GM18520 (cell line): Measurements from ENCODE around the gene KCNQ1.

Source experiments
- ATAC-seq: cut with Tn5 transposase; IDR thresholded peaks from one replicate; pipeline ENCODE4 v1.9.1; 2021; ENCODE audit not compliant: unreplicated experiment

The KCNQ1 gene

DNA sequence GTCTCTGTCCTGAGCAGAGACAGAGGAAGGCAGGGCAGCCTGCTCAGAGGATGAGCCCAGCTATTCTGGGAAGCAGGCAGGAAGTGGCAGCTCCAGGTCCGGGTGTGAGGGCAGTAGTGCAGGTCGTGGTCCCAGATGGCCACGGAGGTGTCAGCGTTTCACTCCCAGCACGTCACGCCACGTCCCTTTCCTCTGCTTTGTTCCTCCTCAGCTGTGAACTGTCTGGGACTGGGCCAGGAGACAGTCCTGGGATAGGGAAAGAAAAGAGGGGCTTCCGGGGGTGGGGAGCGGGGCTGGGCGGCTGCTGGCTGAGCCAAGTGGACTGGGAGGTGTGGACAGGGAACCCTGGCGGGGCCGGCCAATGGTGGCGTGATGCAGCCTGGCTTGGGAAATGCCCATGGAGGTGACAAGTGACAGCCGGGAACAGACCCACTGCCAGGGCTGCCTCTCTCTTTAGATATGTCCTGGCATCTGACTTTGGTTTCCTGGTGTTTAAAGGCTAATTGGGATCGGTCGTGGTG lies 64.7 kb downstream of the KCNQ1 start:
- ATAC-seq, result no peak

DNA sequence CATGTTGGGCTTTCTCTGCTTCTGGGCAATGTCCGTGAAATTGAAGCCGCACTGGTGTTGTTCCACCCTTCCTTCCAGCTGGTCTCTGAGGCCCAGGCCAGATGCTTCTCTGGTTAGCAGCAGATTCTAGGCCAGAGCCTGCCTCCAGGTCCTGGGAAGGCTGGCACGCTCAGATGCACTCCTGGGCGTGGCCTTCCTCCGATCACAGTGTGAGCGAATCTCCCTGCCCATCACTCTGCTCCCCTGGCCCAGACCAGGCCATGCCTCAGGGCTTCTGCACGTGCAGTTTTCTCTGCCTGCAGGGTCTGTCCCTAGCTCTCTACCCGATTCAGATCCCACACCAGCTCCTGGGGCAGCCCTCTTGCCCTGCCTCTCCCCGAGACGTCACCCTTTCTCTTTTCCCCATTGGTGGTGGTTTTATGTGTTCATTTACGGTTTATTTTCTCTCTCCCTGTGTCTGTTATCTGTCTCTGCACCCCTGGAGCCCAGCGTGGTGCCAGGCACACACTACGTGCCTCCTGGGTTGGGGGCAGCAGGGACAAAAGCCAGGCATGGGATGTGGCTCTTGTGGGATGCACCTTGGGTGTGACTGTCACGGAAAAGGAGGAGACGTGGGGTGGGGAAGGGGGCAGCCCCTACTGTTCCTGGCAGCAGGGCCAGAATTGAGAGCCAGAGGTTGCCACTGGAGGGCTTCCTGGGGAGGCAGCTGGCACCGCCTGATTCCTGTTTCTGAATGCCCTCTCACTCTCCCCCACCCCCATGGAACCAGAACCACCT lies 66.0 kb downstream of the KCNQ1 start:
- no peak for ATAC-seq

DNA sequence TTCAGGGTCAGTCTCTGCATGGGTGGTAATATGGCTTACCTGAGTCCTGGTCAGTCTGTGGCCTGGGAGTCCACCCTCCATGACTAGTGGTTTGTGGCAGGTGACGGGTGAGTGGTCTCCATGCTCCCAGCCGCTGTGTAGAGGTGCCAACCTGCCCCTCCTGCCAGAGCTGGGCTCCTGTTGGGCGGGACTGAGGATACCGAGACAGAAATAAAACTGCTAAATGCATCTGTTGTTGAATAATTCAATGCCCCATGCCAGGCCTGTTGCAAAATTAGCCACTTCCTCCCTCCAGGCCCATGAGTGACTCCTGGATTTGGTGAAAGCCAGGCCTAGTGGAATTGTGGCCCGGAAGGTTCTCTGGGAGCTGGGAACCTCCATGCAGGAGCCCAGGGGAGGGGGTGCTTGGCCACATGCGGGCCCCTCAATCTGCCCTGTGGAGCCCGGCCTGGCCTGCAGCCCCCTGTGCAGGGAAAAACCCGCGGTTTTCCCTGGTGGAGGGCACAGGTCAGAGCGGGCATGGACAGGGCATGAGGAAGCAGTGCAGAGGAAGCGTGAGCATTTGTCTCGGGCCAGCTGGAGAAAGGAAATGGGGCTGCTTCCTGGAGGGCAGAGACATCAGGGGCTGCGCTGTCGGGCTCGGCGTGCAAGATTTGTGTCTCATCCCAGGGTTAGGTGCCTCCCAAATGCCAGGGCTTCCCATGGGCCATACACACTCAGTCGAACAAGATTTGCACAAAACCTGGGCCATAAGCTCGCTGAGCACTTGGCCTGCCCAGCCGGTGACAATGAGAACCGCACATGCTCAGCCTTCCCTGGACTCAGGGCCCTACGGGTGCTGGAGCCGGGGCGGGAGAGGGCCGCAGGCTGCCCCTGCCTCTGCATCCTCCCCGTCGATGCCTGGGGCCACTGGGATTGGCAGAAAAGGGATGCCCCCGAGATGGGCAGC lies 66.9 kb downstream of the KCNQ1 start:
- no peak for ATAC-seq

DNA sequence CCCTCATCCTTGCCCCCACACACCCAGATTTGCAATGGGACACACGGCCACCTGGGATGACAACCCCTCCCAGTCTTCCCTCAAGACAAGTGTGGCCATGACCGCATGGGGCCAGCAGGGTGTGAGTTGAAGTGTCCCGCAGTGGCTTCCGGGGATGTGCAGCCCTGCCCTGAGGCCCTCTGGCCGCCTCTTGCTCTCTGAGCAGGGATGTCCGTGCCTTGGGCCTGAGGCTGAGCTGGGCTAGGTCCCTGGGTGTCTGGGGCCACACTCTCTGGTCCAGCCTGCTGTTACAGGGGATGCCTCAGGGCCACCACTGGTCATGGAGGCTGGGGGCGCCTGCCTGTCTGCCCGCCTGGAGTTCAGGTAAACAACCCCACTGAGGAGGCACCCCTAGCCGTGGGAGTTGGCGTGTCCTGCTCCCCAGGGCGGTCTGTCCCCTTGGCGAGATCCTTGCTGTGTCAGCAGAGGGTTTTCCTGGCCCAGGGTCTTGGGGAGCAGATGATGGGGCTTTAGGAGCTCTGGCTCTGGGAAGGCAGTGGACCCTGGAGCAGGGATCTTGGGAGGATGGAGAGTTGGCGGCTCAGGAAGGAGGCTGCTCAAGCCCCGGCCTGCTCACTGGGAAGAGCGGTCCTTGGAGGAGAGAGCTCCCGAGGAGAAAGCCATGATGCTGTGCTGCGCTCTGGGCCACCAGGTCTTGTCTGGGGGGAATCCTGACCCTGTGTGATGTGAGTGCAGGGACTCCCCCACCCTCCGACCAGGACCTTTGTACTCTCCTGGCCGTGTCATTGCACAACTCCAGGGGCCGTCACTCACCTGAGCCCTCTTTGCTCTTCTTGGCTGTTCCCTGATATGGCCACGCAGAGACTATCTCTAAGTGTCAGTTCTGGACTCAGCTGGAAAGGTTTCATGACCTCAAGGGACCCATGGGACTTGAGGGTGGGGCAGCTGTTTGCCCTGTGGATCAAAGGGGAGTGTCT lies 67.9 kb downstream of the KCNQ1 start:
- ATAC-seq, result no peak

DNA sequence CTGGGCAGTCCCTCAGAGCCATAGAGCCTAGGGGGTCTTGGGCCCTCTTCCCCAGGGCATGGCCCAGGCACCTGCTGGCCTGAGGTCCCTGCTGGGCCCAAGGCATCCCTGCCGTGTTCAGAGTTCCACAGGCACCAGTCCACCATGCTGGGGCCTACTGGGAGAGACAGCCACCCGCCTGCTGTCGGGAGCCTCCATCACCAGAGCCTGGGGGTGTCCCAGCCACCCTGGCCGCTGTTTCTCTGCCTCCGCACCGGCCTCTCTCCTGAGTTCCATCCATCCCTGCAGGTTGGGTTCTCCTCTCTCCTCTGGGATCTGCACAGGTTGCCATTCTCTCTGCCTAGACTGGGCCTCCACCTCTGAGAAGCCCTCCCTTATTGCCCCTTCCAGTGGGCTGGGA lies 68.6 kb downstream of the KCNQ1 start:
- ATAC-seq, result no peak

DNA sequence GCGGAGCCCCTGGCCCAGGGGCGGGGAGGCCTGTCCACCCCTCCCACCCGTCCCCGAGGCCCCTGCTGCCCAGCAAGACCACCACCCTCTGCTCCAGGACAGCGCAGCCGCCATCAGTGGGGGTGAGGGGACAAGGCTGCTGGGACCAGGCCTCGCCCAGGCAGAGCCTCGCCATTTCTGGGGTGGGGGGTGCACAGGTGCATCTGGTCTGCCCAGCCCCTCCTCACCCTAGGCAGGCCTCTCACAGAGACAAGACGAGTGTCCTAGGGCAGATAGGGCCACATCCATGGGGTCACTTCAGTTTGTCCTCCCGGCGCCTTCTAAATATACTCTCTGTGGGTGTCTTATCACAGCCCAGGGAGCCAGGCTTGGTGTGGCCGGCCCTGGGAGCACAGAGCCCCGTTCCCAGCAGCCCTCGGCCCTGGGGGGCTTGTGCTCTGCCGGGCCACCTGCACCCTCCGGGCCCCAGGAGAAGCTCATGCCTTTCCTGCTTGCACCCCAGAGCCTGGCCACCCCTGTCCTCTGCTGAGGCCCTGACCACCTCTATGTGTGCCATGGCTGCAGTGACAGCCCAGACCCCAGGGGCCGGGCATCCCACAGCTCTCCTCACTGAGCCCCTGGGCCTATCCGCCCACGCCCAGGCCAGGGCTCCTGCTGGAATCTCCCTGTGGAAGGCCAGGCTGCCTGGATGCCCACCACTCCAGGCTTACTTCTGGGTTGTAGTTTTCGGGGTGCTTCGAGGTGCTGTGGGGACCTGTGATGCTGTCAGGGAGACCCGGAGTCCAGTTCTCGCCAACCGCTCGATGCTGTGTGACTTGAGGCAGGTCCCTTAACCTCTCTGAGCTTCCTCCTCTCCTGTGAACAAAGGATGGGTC lies 70.8 kb downstream of the KCNQ1 start:
- no peak for ATAC-seq

DNA sequence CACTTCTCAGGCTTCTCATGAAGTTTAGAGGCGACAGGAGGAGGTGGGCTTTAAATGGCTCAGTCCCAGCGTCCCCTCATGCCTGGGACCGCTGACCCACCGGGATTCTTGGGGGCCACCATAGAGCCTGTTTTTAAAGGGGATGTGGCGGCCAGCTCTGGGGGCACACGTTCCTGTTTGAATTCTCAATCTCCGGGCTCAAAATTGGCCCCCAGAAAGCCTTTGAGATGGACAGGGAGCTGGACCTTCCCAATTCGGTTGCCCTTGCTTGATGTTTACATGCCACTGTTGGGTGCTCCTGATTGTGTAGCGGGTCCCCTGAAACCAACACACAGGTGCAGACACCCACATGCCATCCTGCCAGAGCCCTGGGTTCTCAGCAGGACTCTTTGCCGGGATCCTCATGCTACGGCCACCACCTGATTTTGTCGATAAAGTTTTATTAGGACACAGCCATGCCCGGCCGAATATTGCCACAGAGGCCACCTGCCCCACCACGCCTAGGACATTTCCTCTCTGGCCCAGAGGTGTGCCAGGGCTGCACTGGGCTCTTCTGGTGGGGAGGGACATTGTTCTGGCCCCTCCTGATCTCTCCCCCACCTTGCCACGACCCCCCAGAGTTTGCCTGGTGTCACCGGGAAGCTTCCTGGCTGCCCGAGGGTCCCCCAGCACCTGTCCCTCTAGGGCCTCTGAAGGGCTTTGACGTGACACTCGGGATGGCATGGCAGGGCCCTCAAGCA lies 71.6 kb downstream of the KCNQ1 start:
- ATAC-seq, result no peak

DNA sequence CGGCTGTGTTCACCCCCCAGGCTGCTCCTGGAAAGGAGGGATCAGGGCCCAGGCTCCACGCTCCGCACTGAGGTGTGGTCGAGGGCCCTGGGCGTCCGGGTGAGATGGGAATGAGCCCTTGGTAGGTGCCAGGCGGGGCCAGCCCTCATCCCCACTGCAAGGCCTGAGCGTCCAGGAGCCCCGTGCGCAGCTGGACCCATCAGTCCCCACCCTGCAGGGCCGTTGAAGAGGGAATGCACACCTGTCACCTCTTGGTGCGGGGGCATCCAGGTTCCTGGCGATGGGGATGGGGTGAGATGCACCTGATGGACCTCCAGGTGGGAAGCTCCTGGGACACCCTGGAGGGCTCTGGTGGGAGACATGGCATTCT lies 72.2 kb downstream of the KCNQ1 start:
- ATAC-seq, result no peak

DNA sequence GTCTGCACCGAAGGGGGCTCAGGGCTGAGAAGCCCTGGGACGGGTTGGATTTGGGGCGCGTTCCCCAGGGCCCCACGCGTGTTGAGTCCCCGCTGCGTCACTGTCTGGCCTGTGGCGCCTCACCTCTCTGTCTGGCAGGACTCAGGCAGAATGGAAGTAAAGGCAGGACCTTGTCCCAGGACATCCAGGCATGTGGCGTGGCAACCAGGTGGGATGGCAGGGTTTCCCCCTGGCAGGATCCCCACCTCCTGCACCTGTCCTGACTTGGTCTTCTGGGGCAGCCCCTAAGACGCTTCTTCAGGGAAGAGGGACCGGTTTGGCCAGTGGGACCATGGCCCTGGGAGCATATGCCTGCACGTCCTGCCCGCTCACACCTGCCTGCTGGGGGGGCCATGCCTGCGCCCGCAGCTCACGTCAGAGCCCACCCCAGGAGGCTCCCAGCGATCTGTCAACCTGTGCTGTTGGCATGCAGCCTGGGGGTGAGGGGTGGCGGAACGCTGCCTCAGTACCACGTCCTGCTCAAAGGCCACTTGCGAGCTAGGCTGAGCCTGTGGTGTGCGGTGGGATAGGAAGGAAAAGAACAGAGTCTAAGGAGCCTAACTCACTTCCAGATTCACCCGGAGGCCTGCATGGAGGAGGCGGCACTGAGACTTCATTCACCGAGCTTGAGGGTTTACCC lies 72.7 kb downstream of the KCNQ1 start:
- no peak for ATAC-seq

DNA sequence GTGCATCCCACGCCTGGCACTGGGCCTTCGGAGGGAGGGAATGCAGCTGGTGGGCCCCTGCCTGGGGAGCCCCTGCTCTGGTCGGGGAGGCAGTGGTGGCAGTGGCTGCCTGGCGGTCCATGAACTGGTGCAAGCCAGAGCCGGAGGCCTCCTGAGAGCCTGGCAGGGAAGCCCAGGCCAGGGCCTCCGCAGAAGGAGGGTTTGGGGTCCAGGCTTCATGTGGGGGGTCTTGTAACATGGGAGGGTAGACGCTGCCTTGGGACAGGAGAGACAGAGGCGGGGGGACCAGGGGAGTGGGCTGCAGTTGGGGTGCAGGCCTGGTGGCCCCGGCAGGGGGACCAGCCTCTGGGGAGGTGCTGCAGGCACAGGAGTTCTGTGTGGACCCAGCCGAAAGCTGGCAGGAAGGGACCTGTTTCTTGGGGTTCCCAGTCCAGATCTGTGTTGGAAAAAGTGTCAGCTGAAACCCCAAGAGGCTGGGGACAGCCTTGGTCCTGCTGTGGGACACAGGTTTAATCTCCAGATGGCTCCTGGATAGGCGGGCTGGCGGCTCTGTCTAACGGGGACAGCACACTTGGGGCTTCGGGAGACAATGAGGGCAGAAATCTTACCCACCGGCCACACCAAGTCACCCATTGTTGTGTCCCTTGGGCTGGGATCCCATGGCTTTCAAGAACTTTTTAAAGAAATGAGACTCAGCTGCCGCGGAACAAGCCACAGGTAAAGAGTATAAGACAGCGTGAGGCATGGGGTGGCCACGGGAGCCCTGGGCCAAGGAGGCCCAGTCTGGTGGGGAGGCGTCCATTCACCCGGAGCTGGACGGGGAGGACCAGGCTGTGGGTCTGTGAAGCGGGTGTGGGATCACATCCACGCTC lies 73.5 kb downstream of the KCNQ1 start:
- ATAC-seq, result no peak

DNA sequence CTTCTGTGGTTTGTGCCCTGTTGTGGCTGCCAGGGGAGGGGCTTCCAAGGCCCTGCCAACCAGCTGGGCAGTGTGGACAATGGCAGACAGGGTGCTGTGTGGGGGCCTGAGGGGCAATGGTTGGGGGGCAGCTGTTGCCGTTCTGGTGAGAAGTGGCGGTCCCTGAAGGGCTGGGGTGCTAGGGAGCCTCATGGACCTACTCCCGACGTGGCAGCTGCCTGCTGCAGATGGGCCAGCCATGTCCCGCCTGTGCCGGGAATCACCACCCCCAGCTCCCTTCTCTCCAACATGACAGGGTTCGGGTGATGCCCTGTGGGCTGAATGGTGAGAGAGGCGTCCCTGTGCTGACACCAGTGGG lies 74.2 kb downstream of the KCNQ1 start:
- ATAC-seq, result no peak

DNA sequence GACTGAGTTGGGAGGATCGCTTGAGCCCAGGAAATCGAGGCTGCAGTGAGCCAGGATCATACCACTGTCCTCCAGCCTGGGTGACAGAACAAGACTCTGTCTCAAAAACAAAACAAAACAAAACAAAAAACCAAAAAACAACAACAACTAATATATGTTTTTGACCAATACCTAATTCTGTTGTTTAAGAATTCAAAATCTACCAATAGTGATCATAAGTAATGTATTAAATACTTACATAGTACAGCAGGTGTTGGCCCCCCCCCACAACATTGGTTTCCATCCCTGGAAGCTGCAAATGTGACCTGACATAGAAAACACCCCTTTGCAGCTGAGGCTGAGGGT lies 74.7 kb downstream of the KCNQ1 start:
- ATAC-seq, result no peak

DNA sequence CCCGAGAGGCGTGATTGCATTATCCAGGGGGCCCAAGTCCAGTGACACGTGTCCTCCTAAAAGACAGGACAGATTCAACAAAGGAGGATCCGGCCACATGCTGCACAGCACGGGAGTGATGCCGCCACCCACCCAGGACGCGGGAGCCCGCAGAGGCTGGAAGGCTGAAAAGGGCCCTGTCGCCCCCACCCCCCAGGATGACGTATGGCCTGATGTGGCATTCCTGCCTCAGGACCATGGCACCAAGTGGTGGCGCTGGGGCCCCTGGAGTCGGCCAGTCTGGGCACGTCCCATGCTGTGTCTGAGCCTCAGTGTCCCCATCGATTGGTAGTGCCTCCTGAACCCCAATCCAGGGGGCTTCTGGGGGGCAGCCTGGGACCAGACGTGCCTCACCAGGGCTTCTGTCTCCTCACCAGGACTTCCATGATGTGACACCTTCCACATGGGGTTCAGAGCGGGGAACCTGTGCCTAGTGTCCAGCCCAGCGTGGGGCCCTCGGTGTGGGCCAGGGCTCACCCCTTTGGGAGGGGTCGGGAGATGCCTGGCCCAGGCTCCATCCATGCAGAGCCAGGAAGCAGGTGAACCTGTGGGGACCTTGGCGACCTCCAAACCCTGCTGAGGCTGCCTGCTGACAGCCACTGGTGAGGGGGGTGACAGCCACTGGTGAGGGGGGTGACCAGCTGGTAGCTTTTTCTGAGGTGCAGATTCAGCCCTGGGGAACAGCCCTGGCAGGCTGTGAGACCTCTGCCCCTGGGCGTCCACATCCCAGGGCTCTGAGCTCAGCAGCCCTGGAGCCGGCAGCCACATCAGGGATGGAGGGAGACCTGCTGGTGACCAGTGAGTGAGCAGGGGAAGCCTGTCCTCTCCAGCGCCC lies 75.3 kb downstream of the KCNQ1 start:
- ATAC-seq, result no peak

DNA sequence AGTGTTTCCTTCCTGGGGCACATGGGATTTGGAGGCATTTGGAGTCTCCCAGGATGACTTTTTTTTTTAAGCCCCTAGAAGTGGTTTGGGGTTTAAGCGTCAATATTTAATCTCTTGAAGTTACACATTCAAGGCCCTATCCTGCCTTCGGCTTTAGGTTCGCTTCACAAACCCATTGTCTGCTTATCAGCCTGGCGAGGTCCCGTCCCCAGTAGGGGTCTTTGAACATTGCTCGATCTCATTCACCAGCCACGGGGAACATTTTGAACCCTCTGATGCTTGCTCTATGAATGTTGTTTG lies 75.9 kb downstream of the KCNQ1 start:
- ATAC-seq, result no peak

DNA sequence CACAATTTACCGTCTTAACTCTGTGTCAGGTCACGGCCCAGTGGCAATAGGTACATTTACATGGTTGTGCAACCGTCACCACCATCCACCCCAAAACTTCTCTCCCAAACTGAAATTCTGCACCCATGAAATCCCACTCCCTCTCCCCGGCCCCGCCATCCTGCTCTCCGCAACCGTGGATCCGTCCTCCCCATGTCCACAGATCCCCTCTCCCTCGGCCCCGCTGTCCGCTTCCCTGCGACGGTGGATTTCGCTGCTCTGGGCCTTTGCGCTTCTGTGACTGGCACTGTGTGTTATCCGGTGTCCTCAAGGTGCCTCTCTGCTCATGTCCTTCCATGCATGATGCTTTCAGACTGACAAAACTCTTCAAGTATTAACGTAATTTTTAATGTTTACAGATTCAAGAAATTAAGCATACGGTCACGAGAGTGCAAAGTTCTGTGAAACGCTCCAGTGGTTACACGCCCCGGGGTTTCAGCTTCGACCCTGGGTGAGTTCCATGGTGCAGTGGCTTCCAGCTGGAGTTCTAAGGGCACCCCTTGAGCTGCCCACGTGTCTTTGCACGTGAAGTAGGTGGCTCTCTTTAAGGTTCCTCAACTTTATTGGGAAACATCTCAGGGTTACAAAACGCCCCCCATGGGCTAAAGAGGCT lies 76.4 kb downstream of the KCNQ1 start:
- ATAC-seq, result no peak

DNA sequence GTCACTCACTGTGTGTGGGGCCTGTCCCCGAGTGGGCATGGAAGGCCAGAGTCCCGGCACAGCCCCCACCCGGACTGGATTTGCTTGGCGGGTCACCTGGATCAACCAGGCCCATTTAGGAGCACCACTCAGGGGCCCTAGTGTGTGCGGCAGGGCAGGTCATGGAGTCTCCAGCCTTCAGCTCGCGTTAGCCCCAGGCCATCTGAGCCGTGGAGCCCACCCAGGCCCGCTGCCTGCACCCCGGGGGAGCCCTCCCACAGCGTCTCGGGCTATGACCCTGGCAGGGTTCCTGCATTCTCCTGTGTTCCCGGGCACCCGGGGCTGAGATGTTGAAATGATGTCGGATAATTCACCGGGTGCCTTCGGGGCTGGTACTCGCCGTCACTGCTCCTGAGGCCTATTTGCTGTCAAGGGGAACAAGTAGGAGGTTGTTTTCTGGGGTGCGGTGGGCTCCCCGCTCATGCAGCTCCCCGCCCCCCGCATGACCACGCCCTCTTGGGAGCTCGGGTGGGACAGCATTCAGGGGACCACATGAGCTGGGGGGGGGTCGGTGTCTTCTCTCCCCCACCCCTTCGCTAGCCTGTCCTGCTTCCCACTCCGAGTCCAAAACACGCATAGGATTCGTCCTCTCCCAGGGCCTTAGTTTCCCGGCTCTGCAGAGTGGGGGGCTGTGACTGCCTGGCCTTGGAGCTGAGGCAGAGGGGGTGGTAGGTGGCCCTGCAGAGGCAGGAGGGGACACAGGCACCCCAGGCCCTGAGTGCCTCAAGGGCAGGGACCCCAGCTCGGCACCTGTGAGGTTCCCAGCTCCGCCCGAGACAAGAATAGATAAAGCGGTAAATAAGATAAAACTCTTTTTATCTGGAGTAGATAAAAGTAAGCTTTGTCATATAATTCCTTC lies 77.2 kb downstream of the KCNQ1 start:
- no peak for ATAC-seq
